ENCODE results near the gene FBXO9. TPM values are rescaled to one million over a fixed set of nuclear protein-coding genes. Genes with fewer than 3 reads are reported as not detected.

Gene FBXO9
- total and polyA plus RNA-seq, 2 of the 8 experiments (the other 6 are each of a cell fraction or from before 2014, with no cell fraction given): 41.3 to 50.9 TPM

GRCh38 chr6:53125276-53125675 lies 60.1 kb downstream of the FBXO9 start:
- no peak for DNase-seq (ENCODE audit: low read depth in 1 of 2, low spot score in 2 of 2)
- Histone ChIP-seq H2BK15ac (ENCODE audit: low read length) (no peak overlapping the region), H3K27me3 (replicated peaks in 1 of 4; ENCODE audit: control insufficient read depth in 3 of 4, extremely low read depth in 1 of 4, insufficient read depth in 3 of 4, low read length in 3 of 4) (peaks cover 0 to 2% (median 0%) of the 10 kb centered on the region in 4 experiments; a peak in 1 of 7 replicates), H4K20me1 (replicated peaks in 1 of 2; ENCODE audit: control insufficient read depth in 1 of 2, insufficient read depth in 2 of 2, low read length in 2 of 2) (no peaks in the 10 kb centered on the region), H3K4ac (replicated peaks; ENCODE audit: insufficient read length, low read depth, low read length) (no peak overlapping the region), H3K14ac (ENCODE audit: insufficient read length) (no peak overlapping the region), H3K18ac (ENCODE audit: extremely low read depth, low read length) (no peak overlapping the region), H2AK5ac (ENCODE audit: low read depth, low read length) (no peak overlapping the region), H4K5ac (ENCODE audit: insufficient read length, low read depth, low read length) (no peak overlapping the region), H3K36me3 (ENCODE audit: control insufficient read depth in 2 of 4, insufficient read depth in 4 of 4, low read length in 3 of 4) (no peaks in the 10 kb centered on the region), H4K8ac (ENCODE audit: extremely low read depth, insufficient read depth, low read length) (no peak overlapping the region), H3K27ac (ENCODE audit: low read depth, low read length) (no peak overlapping the region), H3K56ac (replicated peaks; ENCODE audit: insufficient read length, low read depth, low read length) (no peak overlapping the region), H2BK12ac (ENCODE audit: low read depth, low read length) (no peak overlapping the region), H2BK120ac (replicated peaks; ENCODE audit: low read depth, low read length) (no peak overlapping the region), H4K91ac (replicated peaks; ENCODE audit: insufficient read length, low read length) (no peak overlapping the region), H3K4me1 (replicated peaks in 1 of 4; ENCODE audit: control insufficient read depth in 3 of 4, insufficient read depth in 4 of 4, low read length in 3 of 4) (peaks cover 0 to 5% (median 2%) of the 10 kb centered on the region in 4 experiments; a peak in 3 of 7 replicates), H3K4me3 (ENCODE audit: extremely low read depth in 1 of 4, insufficient read depth in 2 of 4, low read depth in 3 of 4, low read length in 4 of 4) (no peak overlapping the region), H2BK5ac (ENCODE audit: low read depth, low read length) (no peak overlapping the region), H3K4me2 (ENCODE audit: insufficient read depth in 1 of 2, low read depth in 2 of 2, low read length in 2 of 2) (no peak overlapping the region), H2AFZ (ENCODE audit: low read length) (no peak overlapping the region), H3K23ac (ENCODE audit: insufficient read length) (no peak overlapping the region), H3K79me1 (ENCODE audit: low read depth, low read length) (no peaks in the 10 kb centered on the region), H3K9ac (replicated peaks in 1 of 4; ENCODE audit: extremely low read depth in 1 of 4, low read depth in 3 of 4, low read length in 3 of 4) (no peak overlapping the region), H3K9me3 (ENCODE audit: insufficient read depth in 2 of 2, low read depth in 1 of 2, low read length in 1 of 2) (no peaks in the 10 kb centered on the region), H3K23me2 (ENCODE audit: low read depth, low read length) (no peaks in the 10 kb centered on the region), H2BK20ac (ENCODE audit: low read length) (no peak overlapping the region), H3K79me2 (ENCODE audit: control insufficient read depth in 1 of 2, insufficient read depth in 2 of 2, low read length in 2 of 2) (no peaks in the 10 kb centered on the region)
- no peak for FAIRE-seq
- CTCF ChIA-PET (ENCODE audit: partially characterized antibody): interaction anchor here (1.0 to 1.1 kb wide), 2 partner anchors 27 to 359 kb away, joined by 3 to 4 read pairs; no protein-coding TSS in a partner anchor
- WGBS, 2 experiments (ENCODE audit: extremely low coverage in 1 of 2, insufficient coverage in 1 of 2, insufficient read length in 1 of 2, insufficient replicate concordance in 2 of 2, low coverage in 1 of 2, low lambda C conversion rate in 2 of 2, missing lambda C conversion rate in 1 of 2): 100% methylated on average over 4 of the region's 4 CpGs; no CpG with 5 or more reads in 1 of the 2 experiments
- POLR2A ChIA-PET (ENCODE audit: partially characterized antibody): no interaction called here
- TF ChIP-seq KDM1A (IDR thresholded peaks at IDR 0.05; ENCODE audit: borderline replicate concordance, low read length): no peak
- TF ChIP-seq RAD21 (IDR thresholded peaks at IDR 0.05 in 1 of 2, conservative IDR thresholded peaks at IDR 0.05 in 1 of 2; ENCODE audit: low read depth in 2 of 2, low read length in 2 of 2): no peak
- TF ChIP-seq SP2 (IDR thresholded peaks at IDR 0.05; ENCODE audit: low read length): no peak
- TF ChIP-seq TAF7 (optimal IDR thresholded peaks at IDR 0.05; ENCODE audit: borderline replicate concordance, low read depth, low read length): no peak
- TF ChIP-seq USF2 (IDR thresholded peaks at IDR 0.05; ENCODE audit: low read length): no peak
- TF ChIP-seq HDAC2 (IDR thresholded peaks at IDR 0.05; ENCODE audit: borderline replicate concordance in 1 of 2, low read depth in 2 of 2, low read length in 2 of 2): no peak
- TF ChIP-seq KDM5A (IDR thresholded peaks at IDR 0.05; ENCODE audit: low read length): no peak
- TF ChIP-seq, protein P1, sequence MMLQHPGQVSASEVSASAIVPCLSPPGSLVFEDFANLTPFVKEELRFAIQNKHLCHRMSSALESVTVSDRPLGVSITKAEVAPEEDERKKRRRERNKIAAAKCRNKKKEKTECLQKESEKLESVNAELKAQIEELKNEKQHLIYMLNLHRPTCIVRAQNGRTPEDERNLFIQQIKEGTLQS (IDR thresholded peaks at IDR 0.05; ENCODE audit: insufficient read depth, low read depth, low read length): no peak
- TF ChIP-seq HDAC6 (IDR thresholded peaks at IDR 0.05; ENCODE audit: low read depth, low read length): no peak
- no peak for TF ChIP-seq TBP (IDR thresholded peaks at IDR 0.05; ENCODE audit: low read depth, low read length)
- no peak for TF ChIP-seq JUN (IDR thresholded peaks at IDR 0.05; ENCODE audit: low read depth, low read length)
